Stimulated activated naive B cell treated with anti-CD40 and anti-IgM and Interleukin-4, amounts not matched to agents 10 μg/mL and 1 μg/mL and 100 μg/mL, for 72 hours (primary cell): ENCODE measurements around the gene LRRC18.

Experiments
- ATAC-seq, 2 donors: fragments of 150-1000 bp; cut with Tn5 transposase; replicated peaks; 2 replicates each; pipeline ENCODE4 v1.10.0; 2021; ENCODE audit warnings: moderate library complexity in 1 of 2
- DNase-seq: peaks from one replicate; pipeline ENCODE4 v3.0.0; 2021
- H3K27ac Mint-ChIP-seq: one replicate; pipeline ENCODE4 v1.8.0; 2022; ENCODE audit warnings: mild to moderate bottlenecking, mixed read lengths
- H3K27me3 Mint-ChIP-seq, 2 donors: one replicate each; pipeline ENCODE4 v1.8.0; 2022; ENCODE audit warnings: mixed read lengths in 2 of 2
- H3K36me3 Mint-ChIP-seq, 2 donors: one replicate each; pipeline ENCODE4 v1.8.0; 2022; ENCODE audit warnings: mixed read lengths in 2 of 2, mild to moderate bottlenecking in 1 of 2
- H3K4me1 Mint-ChIP-seq, 2 donors: one replicate each; pipeline ENCODE4 v1.8.0; 2022; ENCODE audit warnings: mixed read lengths in 2 of 2, mild to moderate bottlenecking in 1 of 2
- H3K4me3 Mint-ChIP-seq, 2 donors: one replicate each; pipeline ENCODE4 v1.8.0; 2022; ENCODE audit warnings: mild to moderate bottlenecking in 2 of 2, mixed read lengths in 2 of 2, moderate library complexity in 1 of 2
- H3K9me3 Mint-ChIP-seq, 2 donors: one replicate each; pipeline ENCODE4 v1.8.0; 2022; ENCODE audit warnings: mixed read lengths in 2 of 2, mild to moderate bottlenecking in 1 of 2

The LRRC18 gene

GRCh38 chr10:48958598-48959190, 19.1 kb upstream of the LRRC18 start:
- H3K4me1 Mint-ChIP-seq, result peaks cover 3 to 20% of the 10 kb centered on the region in 2 donors
- ATAC-seq (no peak), DNase-seq (no peak)
- peaks cover 51 to 61% of the 10 kb centered on the region in 2 donors for H3K36me3 Mint-ChIP-seq
- no peak overlapping the region for H3K4me3 Mint-ChIP-seq
- peak overlapping the region; percentile 84 for H3K27ac Mint-ChIP-seq
- H3K27me3 Mint-ChIP-seq, result no peaks in the 10 kb centered on the region
- no peaks in the 10 kb centered on the region for H3K9me3 Mint-ChIP-seq

GRCh38 chr10:48957361-48958151, 17.9 kb upstream of the LRRC18 start:
- H3K27me3 Mint-ChIP-seq, result no peaks in the 10 kb centered on the region
- peaks cover 3 to 25% of the 10 kb centered on the region in 2 donors for H3K4me1 Mint-ChIP-seq
- DNase-seq (no peak), ATAC-seq (no peak)
- peaks cover 56 to 61% of the 10 kb centered on the region in 2 donors for H3K36me3 Mint-ChIP-seq
- H3K27ac Mint-ChIP-seq, result peak overlapping the region; percentile 84
- H3K9me3 Mint-ChIP-seq, result no peaks in the 10 kb centered on the region
- H3K4me3 Mint-ChIP-seq, result no peak overlapping the region

- Mint-ChIP-seq H3K27ac (peak overlapping the region; percentile 60), H3K9me3 (no peaks in the 10 kb centered on the region), H3K4me3 (peak overlapping the region in 1 of 2 donors; percentile 48), H3K27me3 (no peaks in the 10 kb centered on the region), H3K36me3 (peaks cover 59 to 68% of the 10 kb centered on the region in 2 donors), H3K4me1 (peaks cover under 1 to 17% of the 10 kb centered on the region in 2 donors)
- no peak for DNase-seq
- no peak for ATAC-seq
These were observed 12.1 kb upstream of the LRRC18 start for GRCh38 chr10:48951707-48952106.

GRCh38 chr10:48948470-48949037, 8.9 kb upstream of the LRRC18 start:
- Mint-ChIP-seq H3K27ac (peak overlapping the region; percentile 59), H3K27me3 (no peaks in the 10 kb centered on the region), H3K9me3 (no peaks in the 10 kb centered on the region), H3K4me1 (peaks cover 0 to 17% of the 10 kb centered on the region in 2 donors), H3K36me3 (peaks cover 59 to 75% of the 10 kb centered on the region in 2 donors), H3K4me3 (no peak overlapping the region)
- ATAC-seq (no peak), DNase-seq (no peak)

GRCh38 chr10:48947690-48948469, 8.2 kb upstream of the LRRC18 start:
- H3K4me3 Mint-ChIP-seq, result no peak overlapping the region
- DNase-seq, result no peak

GRCh38 chr10:48946891-48947500, 7.4 kb upstream of the LRRC18 start:
- ATAC-seq (no peak), DNase-seq (no peak)
- Mint-ChIP-seq H3K9me3 (no peaks in the 10 kb centered on the region), H3K4me1 (peaks cover 0 to 11% of the 10 kb centered on the region in 2 donors), H3K27ac (peak overlapping the region; percentile 47), H3K27me3 (no peaks in the 10 kb centered on the region), H3K4me3 (no peak overlapping the region), H3K36me3 (peaks cover 56 to 77% of the 10 kb centered on the region in 2 donors)

More at GRCh38 chr10:48947690-48948469, 8.2 kb upstream of the LRRC18 start:
- peaks cover 55 to 73% of the 10 kb centered on the region in 2 donors for H3K36me3 Mint-ChIP-seq
- peaks cover 0 to 13% of the 10 kb centered on the region in 2 donors for H3K4me1 Mint-ChIP-seq
- no peak for ATAC-seq
- no peaks in the 10 kb centered on the region for H3K27me3 Mint-ChIP-seq
- peak overlapping the region; percentile 59 for H3K27ac Mint-ChIP-seq
- no peaks in the 10 kb centered on the region for H3K9me3 Mint-ChIP-seq

- H3K36me3 Mint-ChIP-seq, result peaks cover 49 to 74% of the 10 kb centered on the region in 2 donors
- no peak overlapping the region for H3K27ac Mint-ChIP-seq
- no peak overlapping the region for H3K4me3 Mint-ChIP-seq
- ATAC-seq, result no peak
- peaks cover 0 to 5% of the 10 kb centered on the region in 2 donors for H3K4me1 Mint-ChIP-seq
- H3K27me3 Mint-ChIP-seq, result no peaks in the 10 kb centered on the region
- no peak for DNase-seq
- H3K9me3 Mint-ChIP-seq, result no peaks in the 10 kb centered on the region
These were observed 6.7 kb upstream of the LRRC18 start for GRCh38 chr10:48946332-48946731.

GRCh38 chr10:48945441-48946130, 5.9 kb upstream of the LRRC18 start:
- Mint-ChIP-seq H3K27me3 (no peaks in the 10 kb centered on the region), H3K36me3 (peaks cover 47 to 77% of the 10 kb centered on the region in 2 donors), H3K4me3 (no peak overlapping the region), H3K27ac (peak overlapping the region; percentile 77), H3K4me1 (peaks cover 0 to 5% of the 10 kb centered on the region in 2 donors), H3K9me3 (no peaks in the 10 kb centered on the region)
- DNase-seq, result no peak
- no peak for ATAC-seq

GRCh38 chr10:48944171-48944570, 4.5 kb upstream of the LRRC18 start:
- Mint-ChIP-seq H3K4me1 (peaks cover 0 to 5% of the 10 kb centered on the region in 2 donors), H3K27ac (peak overlapping the region; percentile 91), H3K36me3 (peaks cover 44 to 76% of the 10 kb centered on the region in 2 donors), H3K27me3 (no peaks in the 10 kb centered on the region), H3K9me3 (no peaks in the 10 kb centered on the region), H3K4me3 (no peak overlapping the region)
- no peak for DNase-seq
- ATAC-seq, result no peak

- Mint-ChIP-seq H3K9me3 (no peaks in the 10 kb centered on the region), H3K4me3 (no peak overlapping the region), H3K36me3 (peaks cover 47 to 75% of the 10 kb centered on the region in 2 donors), H3K4me1 (peaks cover 0 to 5% of the 10 kb centered on the region in 2 donors), H3K27me3 (no peaks in the 10 kb centered on the region), H3K27ac (no peak overlapping the region)
- DNase-seq (no peak), ATAC-seq (no peak)
These were observed 3.5 kb upstream of the LRRC18 start for GRCh38 chr10:48943096-48943495.

- no peak for DNase-seq
- peak overlapping the region; percentile 47 for H3K27ac Mint-ChIP-seq
- peaks cover 2 to 5% of the 10 kb centered on the region in 2 donors for H3K4me1 Mint-ChIP-seq
- no peaks in the 10 kb centered on the region for H3K27me3 Mint-ChIP-seq
- H3K36me3 Mint-ChIP-seq, result peaks cover 43 to 73% of the 10 kb centered on the region in 2 donors
- ATAC-seq, result no peak
- no peak overlapping the region for H3K4me3 Mint-ChIP-seq
- no peaks in the 10 kb centered on the region for H3K9me3 Mint-ChIP-seq
These were observed 1.9 kb upstream of the LRRC18 start for GRCh38 chr10:48941427-48942075.

GRCh38 chr10:48940958-48941357, 1.3 kb upstream of the LRRC18 start:
- no peak for ATAC-seq
- Mint-ChIP-seq H3K27me3 (no peaks in the 10 kb centered on the region), H3K9me3 (no peaks in the 10 kb centered on the region)

GRCh38 chr10:48940372-48940771, 732 bp upstream of the LRRC18 start:
- Mint-ChIP-seq H3K27me3 (no peaks in the 10 kb centered on the region), H3K9me3 (no peaks in the 10 kb centered on the region), H3K36me3 (peaks cover 36 to 68% of the 10 kb centered on the region in 2 donors), H3K4me1 (peaks cover 2 to 5% of the 10 kb centered on the region in 2 donors), H3K4me3 (no peak overlapping the region), H3K27ac (peak overlapping the region; percentile 1)
- DNase-seq, result no peak
- ATAC-seq, result no peak

More at GRCh38 chr10:48940958-48941357, 1.3 kb upstream of the LRRC18 start:
- Mint-ChIP-seq H3K27ac (peak overlapping the region; percentile 47), H3K4me1 (peaks cover 2 to 5% of the 10 kb centered on the region in 2 donors), H3K4me3 (no peak overlapping the region), H3K36me3 (peaks cover 41 to 70% of the 10 kb centered on the region in 2 donors)
- DNase-seq, result no peak
